Measurements from ENCODE around the gene HMGB4.

The HMGB4 gene

DNA sequence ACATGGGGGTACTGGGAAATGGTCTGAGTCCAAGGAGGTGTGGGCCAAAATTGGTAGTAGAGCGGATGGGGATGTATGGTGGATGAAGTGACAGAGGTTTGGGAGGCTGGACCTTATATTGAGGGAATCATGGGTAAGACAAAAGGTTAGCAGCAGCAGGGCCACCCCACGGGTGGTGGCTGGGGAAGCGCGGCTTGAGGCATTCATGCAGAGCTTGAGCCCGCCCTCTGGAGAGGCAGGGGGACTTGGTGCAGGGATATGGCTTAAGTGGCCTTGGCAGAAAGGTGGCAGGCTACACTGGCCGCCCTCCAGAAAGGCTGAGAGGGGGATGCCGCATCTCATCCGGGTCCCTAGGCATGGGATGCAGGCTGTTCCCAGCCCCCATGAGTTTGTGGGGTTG lies 31.5 kb downstream of the HMGB4 start:
- TF ChIP-seq, protein P1, sequence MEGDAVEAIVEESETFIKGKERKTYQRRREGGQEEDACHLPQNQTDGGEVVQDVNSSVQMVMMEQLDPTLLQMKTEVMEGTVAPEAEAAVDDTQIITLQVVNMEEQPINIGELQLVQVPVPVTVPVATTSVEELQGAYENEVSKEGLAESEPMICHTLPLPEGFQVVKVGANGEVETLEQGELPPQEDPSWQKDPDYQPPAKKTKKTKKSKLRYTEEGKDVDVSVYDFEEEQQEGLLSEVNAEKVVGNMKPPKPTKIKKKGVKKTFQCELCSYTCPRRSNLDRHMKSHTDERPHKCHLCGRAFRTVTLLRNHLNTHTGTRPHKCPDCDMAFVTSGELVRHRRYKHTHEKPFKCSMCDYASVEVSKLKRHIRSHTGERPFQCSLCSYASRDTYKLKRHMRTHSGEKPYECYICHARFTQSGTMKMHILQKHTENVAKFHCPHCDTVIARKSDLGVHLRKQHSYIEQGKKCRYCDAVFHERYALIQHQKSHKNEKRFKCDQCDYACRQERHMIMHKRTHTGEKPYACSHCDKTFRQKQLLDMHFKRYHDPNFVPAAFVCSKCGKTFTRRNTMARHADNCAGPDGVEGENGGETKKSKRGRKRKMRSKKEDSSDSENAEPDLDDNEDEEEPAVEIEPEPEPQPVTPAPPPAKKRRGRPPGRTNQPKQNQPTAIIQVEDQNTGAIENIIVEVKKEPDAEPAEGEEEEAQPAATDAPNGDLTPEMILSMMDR (conservative IDR thresholded peaks at IDR 0.05), result no peak
- no peak for TF ChIP-seq ZFX (IDR thresholded peaks at IDR 0.05)

DNA sequence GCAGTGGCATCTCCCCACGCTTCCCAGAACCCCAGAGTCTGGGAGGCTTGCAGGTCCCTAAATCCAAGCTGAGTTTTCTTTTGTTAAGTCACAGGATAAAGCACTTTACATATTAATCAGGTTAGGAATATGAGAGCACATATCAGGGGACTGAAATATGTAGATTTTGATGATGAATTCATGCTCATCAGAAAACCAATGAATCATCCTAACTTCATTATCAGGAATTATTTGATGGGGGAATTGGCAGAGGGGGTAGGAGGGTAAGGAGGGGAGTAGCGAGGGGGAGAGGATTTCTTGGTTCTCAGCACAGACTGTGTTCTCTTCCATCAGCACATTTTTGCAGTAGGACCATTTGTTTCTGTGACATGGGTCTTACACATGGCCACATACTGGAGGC lies 32.1 kb downstream of the HMGB4 start:
- H3K27ac ChIP-seq, result no peak overlapping the region
- TF ChIP-seq ZFX (IDR thresholded peaks at IDR 0.05), result no peak
- TF ChIP-seq, protein P1 (conservative IDR thresholded peaks at IDR 0.05), result no peak

More for the DNA sequence above, 31.5 kb downstream of the HMGB4 start:
- H3K27ac ChIP-seq, result no peak overlapping the region

DNA sequence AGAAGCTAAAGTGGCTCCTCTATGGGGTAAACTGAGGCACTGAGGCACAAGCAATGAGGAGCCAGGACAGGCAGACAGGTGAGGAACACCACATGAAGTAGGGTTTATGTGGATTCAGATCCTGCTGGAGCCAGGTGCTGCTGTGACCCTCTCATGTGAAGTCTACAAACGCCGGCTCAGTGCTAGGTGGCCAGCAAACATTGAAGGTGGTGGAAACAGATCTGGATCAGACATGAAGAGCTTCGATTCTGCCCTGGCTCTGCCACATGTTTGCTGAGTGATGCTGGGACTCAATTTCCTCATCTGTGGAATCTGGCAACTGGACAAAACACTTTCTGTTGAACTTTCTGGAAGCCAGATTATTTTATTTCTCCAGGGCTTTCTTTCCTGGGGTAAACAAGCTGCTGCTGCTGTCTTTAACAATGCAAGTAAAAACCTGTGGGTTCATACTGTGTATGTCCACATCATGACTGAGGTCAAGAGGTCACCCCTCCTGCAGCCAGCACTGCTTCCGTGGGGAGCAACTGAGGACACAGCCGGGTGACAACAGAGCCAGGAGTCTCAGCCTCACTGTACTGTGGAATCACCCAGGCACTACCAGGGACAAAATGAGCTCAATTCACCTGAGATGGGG lies 33.3 kb downstream of the HMGB4 start:
- TF ChIP-seq ZFX (IDR thresholded peaks at IDR 0.05), result no peak
- TF ChIP-seq, protein P1 (conservative IDR thresholded peaks at IDR 0.05), result no peak

DNA sequence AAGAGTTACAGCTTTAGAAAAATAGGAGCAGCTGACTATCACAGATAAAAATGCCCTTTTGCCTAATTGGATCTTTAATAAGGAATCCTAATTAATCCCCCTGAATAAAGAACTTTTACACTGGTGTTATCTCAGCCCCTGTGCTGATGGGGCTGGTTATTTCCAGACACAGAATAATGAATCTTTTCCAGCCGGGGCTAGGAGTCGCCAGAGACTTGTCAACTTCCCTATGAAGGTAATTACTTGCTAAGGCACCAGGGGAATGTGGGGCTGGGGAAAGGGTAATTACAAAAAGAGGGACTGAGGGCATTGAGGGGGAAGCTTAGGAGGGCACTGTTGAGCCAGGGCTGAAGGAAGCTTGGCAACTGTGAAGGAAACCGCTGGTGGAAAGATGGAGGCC lies 34.5 kb downstream of the HMGB4 start:
- TF ChIP-seq ZFX (IDR thresholded peaks at IDR 0.05), result no peak
- TF ChIP-seq, protein P1 (conservative IDR thresholded peaks at IDR 0.05), result no peak
- no peak overlapping the region for H3K27ac ChIP-seq

More for the DNA sequence above, 33.3 kb downstream of the HMGB4 start:
- no peak overlapping the region for H3K27ac ChIP-seq

DNA sequence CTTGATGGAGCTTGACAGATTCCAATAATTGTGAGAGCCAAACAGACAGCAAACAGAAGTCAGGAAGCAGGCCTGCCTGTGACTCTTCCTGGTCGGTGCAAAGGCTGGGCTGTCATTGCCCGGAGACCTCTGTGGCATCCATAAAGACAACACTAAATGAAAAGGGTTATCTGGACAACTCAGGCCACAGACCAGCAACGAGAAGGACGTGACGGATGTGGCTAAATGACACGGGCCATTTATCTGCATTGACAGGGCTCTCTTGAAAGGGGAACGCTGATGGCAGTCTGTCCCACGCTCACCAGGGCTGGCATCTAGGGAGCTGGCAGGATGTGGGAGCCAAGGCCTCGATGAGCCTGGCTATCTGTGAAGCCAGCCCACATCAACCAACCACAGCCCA lies 35.0 kb downstream of the HMGB4 start:
- TF ChIP-seq ZFX (IDR thresholded peaks at IDR 0.05), result no peak
- TF ChIP-seq, protein P1 (conservative IDR thresholded peaks at IDR 0.05), result no peak
- no peak overlapping the region for H3K27ac ChIP-seq

DNA sequence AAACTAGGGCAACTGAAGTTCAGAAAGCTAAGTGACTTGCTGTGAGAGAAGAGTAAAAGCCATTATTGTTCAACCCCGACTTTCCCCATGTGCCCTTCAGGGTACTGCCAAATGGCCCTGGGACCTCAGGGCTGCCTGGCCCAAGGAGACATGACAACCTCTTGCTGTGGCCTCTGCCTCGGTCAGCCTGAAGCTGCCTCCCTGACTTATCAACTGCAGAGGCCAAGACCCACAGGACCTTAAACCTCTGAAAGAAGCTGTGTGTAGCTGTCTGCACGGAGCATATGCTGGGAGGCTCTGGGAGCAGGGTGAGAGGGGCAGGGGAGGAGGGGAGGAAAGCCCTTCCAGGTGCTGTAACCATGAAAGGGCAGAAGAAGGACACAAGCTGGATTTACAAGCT lies 35.9 kb downstream of the HMGB4 start:
- TF ChIP-seq, protein P1 (conservative IDR thresholded peaks at IDR 0.05), result no peak
- no peak for TF ChIP-seq ZFX (IDR thresholded peaks at IDR 0.05)
- no peak overlapping the region for H3K27ac ChIP-seq

DNA sequence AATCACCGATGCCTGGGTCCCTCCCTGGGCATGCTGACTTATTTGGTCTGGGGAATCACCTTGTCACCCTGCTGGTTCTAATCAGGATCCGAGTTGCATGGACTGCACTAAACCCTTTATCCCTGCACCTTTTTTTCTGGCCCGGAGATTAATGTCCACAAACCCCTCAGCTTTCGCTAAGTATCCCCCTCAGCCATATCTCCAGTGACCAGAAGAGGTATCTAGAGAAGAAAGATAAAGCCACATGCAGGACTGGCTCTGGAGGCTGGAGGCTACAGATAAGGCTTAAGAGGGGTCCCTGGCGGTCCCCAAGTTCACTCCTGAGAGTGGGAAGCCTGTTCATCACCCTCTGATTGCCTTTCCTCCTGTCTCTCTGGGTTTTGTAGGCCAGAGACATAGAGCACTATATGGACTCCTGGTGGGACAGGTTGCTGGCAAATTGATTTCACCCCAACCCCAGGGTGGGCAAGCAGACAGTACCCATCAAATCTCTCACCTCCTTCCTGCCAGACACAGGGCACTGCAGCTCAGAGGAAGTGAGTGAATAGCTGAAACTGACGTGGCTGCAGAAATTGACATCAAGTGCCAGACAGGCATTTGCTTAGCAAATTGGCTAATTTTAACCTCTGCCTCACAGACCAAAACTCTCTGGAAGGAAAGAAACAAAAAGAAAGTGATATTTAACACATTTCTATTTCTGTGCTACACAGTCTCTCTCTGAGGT lies 38.8 kb downstream of the HMGB4 start:
- TF ChIP-seq, protein P1 (conservative IDR thresholded peaks at IDR 0.05), result no peak
- TF ChIP-seq ZFX (IDR thresholded peaks at IDR 0.05), result no peak

More for the DNA sequence above, 38.8 kb downstream of the HMGB4 start:
- no peak overlapping the region for H3K27ac ChIP-seq
